DOHH2 (cell line): ENCODE results near the gene SPAG16.

Experiments used
- EZH2phosphoT487 ChIP-seq: fragments of 200-600 bp; sonication (generic); IDR thresholded peaks from 2 replicates; pipeline ENCODE4 v1.6.1; 2017; ENCODE audit warnings: borderline replicate concordance, mild to moderate bottlenecking, antibody characterized with exemption, low read length, moderate library complexity, mixed read lengths
- TF ChIP-seq, protein P1 (sequence below): fragments of 200-600 bp; sonication (generic); IDR thresholded peaks from one replicate; pipeline ENCODE4 v1.5.1; 2014; ENCODE audit warnings: antibody characterized with exemption, mild to moderate bottlenecking, low read depth, low read length; ENCODE audit not compliant: poor library complexity, severe bottlenecking

DNA sequence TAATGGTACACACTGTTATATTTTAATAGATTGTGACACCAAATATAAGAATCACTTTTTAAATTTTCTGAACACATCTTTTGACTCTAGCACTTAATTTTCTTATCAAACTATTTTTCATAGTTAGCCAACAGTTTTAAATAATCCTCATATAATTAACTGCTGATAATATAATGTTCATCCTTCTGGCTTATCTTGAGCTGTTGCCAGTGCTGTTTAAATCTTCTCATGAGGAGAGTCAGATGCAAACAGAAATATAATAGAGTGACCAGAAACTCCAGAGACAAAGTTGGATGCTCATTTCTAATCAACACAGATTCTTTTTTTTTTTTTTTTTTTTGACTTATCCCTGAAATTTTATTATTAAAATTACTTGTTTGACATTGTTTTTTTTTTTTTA, 282.6 kb downstream of the SPAG16 start:
- TF ChIP-seq, protein P1, sequence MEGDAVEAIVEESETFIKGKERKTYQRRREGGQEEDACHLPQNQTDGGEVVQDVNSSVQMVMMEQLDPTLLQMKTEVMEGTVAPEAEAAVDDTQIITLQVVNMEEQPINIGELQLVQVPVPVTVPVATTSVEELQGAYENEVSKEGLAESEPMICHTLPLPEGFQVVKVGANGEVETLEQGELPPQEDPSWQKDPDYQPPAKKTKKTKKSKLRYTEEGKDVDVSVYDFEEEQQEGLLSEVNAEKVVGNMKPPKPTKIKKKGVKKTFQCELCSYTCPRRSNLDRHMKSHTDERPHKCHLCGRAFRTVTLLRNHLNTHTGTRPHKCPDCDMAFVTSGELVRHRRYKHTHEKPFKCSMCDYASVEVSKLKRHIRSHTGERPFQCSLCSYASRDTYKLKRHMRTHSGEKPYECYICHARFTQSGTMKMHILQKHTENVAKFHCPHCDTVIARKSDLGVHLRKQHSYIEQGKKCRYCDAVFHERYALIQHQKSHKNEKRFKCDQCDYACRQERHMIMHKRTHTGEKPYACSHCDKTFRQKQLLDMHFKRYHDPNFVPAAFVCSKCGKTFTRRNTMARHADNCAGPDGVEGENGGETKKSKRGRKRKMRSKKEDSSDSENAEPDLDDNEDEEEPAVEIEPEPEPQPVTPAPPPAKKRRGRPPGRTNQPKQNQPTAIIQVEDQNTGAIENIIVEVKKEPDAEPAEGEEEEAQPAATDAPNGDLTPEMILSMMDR, result no peak
- no peak for TF ChIP-seq EZH2phosphoT487
